Tibial nerve (tissue), 4 donors: ENCODE results near the gene ARHGEF26.

Experiments
- CTCF ChIP-seq, 5 experiments: fragments of 200-600 bp in 3 of 5; fragments of 450-650 bp in 2 of 5; sonication (generic) in 3 of 5; IDR thresholded peaks; one replicate each; pipeline ENCODE4 v1.5.1; 2016 to 2019; ENCODE audit warnings: antibody characterized with exemption in 5 of 5, mild to moderate bottlenecking in 3 of 5, moderate library complexity in 2 of 5
- EP300 ChIP-seq, 2 donors: sonication (generic); formaldehyde crosslinking; IDR thresholded peaks; one replicate each; pipeline ENCODE4 v1.6.1; 2017; ENCODE audit warnings: antibody characterized with exemption in 2 of 2, mild to moderate bottlenecking in 1 of 2

- no peak for TF ChIP-seq CTCF (IDR thresholded peaks at IDR 0.05)
- TF ChIP-seq EP300 (IDR thresholded peaks at IDR 0.05), result no peak
Observed at GRCh38 chr3:154280161-154280560, 159.0 kb downstream of the ARHGEF26 start.
